Fibroblast of peridontal ligament (primary cell): ENCODE measurements around the gene MAP2K5.

Experiments used
- DNase-seq: peaks from one replicate; pipeline ENCODE4 v3.0.0-alpha.2; 2010; ENCODE audit errors: extremely low read depth

The MAP2K5 gene

GRCh38 chr15:67758619-67759300 lies 216.3 kb downstream of the MAP2K5 start:
- DNase-seq, result no peak

- DNase-seq, result no peak
These were observed 218.4 kb downstream of the MAP2K5 start for GRCh38 chr15:67760901-67761300.

DNA sequence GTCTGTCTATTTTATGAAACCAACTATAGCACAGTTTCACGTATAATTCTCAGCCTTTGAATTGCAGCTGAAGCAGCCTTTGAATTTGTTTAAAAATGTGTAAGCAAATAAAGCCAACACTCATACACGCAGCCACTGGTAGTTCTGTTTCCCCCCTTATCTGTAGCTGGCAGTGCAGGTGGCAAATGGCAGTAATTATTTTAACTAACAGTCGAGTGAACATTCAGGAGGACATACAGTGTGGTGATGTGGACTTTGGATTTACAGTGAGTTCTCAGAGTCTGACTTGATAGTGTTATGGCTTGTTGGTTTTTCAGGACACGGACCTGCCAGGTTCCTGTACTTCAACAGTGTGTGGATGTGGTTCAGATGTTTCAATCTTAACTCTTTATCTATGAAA lies 218.8 kb downstream of the MAP2K5 start:
- no peak for DNase-seq

GRCh38 chr15:67762610-67763368 lies 220.3 kb downstream of the MAP2K5 start:
- peak; percentile 44 for DNase-seq

- no peak for DNase-seq
These were observed 223.2 kb downstream of the MAP2K5 start for GRCh38 chr15:67765701-67766100.

GRCh38 chr15:67766968-67767367 lies 224.5 kb downstream of the MAP2K5 start:
- no peak for DNase-seq

DNA sequence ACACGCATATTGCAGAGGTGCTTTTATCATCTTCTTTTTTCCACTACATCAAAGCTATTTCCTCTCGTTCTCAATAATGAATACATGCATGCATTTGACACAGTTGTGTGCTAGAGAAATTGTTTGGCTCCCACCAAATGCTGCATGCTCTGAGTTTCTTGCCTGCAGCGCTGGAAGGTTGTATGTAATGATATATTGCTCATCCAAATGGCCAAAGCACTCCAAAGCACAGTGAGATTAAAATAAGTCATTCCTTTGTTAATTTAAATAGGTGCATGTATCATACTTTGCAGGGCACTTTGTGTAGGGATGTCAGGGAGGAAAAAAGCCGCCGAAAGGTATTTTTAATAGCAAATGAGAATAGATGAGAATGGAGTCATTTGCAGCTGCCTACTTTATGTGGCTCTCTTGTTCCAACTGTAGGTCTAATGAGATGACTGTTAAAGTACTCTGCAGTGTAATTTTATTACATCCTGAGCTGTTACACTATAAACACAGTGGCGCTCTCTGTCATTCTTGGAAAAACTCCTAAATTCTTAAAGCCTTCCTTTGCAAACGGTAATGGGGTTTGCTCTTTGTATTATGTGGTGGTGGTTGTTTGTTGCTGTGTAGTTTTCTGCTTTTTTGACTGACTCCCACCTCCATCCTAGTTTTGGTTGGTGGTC lies 225.9 kb downstream of the MAP2K5 start:
- no peak for DNase-seq

GRCh38 chr15:67769497-67770357 lies 227.2 kb downstream of the MAP2K5 start:
- no peak for DNase-seq

DNA sequence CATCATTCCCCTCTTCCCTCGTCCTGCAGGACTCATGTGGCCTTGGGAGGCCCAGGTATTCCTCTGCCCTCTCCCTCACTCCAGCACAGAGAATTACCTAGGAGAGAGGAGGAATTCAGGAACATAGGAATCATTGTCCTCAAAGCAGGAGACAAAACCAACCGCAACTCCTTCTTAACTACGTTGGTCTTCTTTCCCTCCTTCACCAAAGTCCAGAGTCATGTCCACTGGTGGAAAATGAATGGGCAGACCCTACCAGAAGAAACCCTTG lies 227.8 kb downstream of the MAP2K5 start:
- DNase-seq, result no peak

DNA sequence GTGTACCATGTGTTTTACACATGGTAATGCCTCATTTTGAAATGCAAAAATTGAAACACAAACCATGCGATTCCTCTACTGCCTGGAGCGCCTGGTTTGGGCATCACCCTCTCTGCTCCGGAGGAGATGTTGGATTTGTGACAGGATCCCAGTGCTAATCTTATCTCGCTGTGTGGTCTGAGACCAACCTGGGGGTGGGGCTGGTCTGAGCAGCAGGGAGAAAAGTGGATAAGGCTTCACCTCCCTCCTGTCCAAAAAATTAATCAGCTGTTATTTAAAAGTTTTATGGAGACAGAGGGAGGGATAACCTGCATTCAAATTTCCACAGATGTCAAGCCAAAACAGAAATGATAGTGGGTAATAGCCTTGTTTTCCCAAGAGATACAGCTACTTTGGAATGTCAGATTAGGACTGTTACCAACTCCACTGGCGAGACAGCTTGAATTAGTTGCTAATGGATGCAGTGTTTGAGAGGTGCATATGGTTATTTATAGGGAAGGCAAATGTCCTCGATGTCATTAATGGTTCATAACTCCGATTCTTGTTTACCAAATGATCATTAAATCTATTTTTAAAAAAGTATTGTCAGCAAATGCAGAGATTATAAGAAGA lies 228.8 kb downstream of the MAP2K5 start:
- no peak for DNase-seq

DNA sequence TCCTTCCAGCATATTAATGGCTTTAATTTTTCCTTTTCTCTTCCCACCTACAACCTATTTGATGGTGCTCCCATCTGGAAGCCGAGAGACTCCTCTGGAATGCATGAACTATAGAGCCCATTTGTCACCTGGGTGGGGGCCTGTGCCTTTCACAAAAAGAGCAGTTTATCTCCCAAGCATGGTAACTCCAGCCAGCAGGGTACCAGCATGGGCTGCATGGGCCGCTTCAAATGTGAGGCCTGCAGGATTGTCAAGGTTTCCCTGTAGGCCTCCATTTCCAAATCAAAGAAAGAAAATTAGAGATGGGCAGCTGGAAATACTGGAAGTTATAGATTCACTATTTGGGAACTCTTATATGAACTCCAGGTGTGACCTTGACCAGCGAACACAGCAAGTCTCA lies 232.1 kb downstream of the MAP2K5 start:
- no peak for DNase-seq

DNA sequence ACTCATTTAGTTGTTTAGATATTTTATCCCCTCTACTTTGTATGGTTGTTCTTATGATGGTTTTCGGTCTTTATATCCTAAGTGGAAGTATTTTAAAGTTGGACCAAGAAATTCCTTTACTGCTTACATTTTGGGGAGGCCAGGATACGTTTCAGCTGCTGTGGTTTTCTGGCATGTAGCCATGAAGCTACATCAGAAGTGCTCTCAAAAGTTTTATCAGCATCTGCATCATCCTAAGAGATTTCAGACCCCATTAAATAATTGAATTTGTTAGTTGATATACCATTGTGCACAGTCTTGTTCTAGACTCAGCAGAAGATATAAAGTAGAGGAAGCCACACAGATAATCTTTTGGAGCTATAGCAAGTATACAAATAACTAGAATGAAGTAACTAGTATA lies 232.7 kb downstream of the MAP2K5 start:
- DNase-seq, result no peak

GRCh38 chr15:67775998-67776397 lies 233.5 kb downstream of the MAP2K5 start:
- no peak for DNase-seq

DNA sequence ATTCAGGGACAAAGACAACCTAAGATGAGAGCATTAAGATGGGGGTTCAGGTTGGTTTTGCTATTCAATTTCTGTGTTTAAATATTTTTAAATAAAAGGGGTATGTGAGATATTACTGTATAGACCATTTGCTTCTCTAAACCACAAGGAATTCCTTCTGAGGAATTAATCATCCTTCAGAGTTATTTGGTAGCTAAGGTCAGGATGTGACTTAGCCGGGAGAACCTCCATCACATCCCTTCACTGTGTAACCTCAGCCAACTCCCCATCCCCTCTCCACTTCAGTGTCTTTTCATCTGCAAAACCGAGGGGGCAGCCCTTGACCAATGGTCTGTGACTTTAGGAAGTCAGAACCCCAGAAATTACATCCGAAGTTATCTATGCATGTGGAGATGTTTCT lies 234.1 kb downstream of the MAP2K5 start:
- no peak for DNase-seq

GRCh38 chr15:67777071-67777470 lies 234.6 kb downstream of the MAP2K5 start:
- no peak for DNase-seq

- no peak for DNase-seq
These were observed 235.3 kb downstream of the MAP2K5 start for GRCh38 chr15:67777773-67778172.

DNA sequence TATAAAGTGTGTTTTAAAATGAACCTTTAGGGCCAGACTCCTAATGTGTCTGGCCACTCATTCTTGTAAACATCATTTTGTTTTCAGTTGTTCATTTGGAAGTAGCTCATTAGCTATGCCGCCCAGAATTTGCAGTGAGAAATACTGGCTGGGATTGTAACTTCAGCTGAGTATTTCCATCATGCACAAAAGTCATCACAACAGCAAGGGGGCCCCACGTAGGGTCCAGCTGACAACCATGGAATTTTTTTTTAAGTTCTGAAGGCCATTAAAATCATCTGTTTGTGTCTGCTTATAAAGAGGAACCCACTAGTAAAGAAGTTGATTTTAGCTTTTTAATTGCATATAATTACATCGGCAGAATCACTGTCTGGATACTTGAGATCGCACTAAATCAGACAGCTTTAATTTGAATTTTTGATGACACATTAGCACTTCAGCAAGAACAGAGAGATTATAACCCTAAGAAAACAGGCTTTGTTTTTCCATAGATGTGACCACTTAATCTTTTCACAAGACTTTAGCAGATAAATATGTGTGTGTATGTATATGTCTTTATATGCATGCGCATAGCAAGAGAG lies 236.6 kb downstream of the MAP2K5 start:
- no peak for DNase-seq

- no peak for DNase-seq
These were observed 237.1 kb downstream of the MAP2K5 start for GRCh38 chr15:67779549-67780111.

DNA sequence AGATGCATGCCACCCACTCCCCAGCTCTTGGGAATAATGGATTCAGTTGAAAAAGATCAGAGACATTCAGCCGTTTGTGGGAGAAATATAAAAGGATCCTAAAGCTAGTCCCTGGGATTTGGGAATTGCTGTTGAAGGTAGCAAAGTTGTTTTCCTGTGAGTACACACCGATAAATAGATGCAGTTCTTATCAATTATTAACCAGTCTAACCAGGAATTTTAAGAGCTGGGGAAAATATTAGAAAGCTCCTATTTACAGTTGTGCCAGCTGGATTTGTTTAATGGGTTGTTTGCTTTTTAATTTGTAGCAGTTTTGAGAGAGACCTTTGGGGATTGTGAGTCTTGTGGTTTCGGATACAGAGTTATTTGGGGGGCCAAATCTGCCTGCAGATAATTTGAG lies 238.6 kb downstream of the MAP2K5 start:
- no peak for DNase-seq

GRCh38 chr15:67781907-67782690 lies 239.6 kb downstream of the MAP2K5 start:
- DNase-seq, result no peak

- DNase-seq, result peak; percentile 4
These were observed 240.1 kb downstream of the MAP2K5 start for GRCh38 chr15:67782691-67782991.
